B cell (primary cell): Measurements from ENCODE around the gene RTN4. TPM values are rescaled to one million over a fixed set of nuclear protein-coding genes. Genes with fewer than 3 reads are reported as not detected.
A peak's percentile ranks its signal among the peaks of the same experiment; 100 is the strongest.

ENCODE experiments used
- ATAC-seq: fragments of 200-7000 bp; cut with Tn5 transposase; one replicate; pipeline ENCODE4 v1.10.0; 2021; ENCODE audit warnings: low read depth, mild to moderate bottlenecking, moderate number of reproducible peaks, moderate library complexity
- CTCF ChIA-PET: fragments of 350-600 bp; sonication (Branson Sonifier 250); formaldehyde crosslinking; loops from one replicate; lab custom pipeline; 2021; ENCODE audit warnings: antibody characterized with exemption, inconsistent platforms; lab: Charles Lee
- POLR2A ChIA-PET: fragments of 350-600 bp; sonication (Branson Sonifier 250); formaldehyde crosslinking; loops from one replicate; lab custom pipeline; 2021; ENCODE audit warnings: antibody characterized with exemption; lab: Charles Lee
- DNase-seq: peaks from one replicate; pipeline ENCODE4 v3.0.0; 2013
- H2AFZ ChIP-seq: 2 replicates; pipeline ENCODE4 v1.6.1; 2012; ENCODE audit warnings: mild to moderate bottlenecking, low read depth, low read length; ENCODE audit not compliant: insufficient read depth, poor library complexity, severe bottlenecking
- H3K27ac ChIP-seq, 2 donors: 1 replicate in 1 of 2; 2 replicates in 1 of 2; pipeline ENCODE4 v1.5.1; 2012 to 2013; ENCODE audit warnings: low read length in 2 of 2, mild to moderate bottlenecking in 2 of 2, moderate library complexity in 1 of 2
- H3K27me3 ChIP-seq, 4 experiments: fragments of 200-600 bp in 1 of 4; sonication (generic) in 1 of 4; replicated peaks in 1 of 4; 1 replicate in 2 of 4; 2 replicates in 2 of 4; pipeline versions ENCODE4 v1.6.1 to v1.7.0; 2013 to 2016; ENCODE audit warnings: low read length in 3 of 4, mild to moderate bottlenecking in 2 of 4, mixed read lengths in 1 of 4, moderate library complexity in 1 of 4; ENCODE audit not compliant: insufficient read depth in 4 of 4, control insufficient read depth in 3 of 4; ENCODE audit errors: control extremely low read depth in 1 of 4
- H3K36me3 ChIP-seq, 2 experiments: replicated peaks in 1 of 2; 1 replicate in 1 of 2; 2 replicates in 1 of 2; pipeline versions ENCODE4 v1.6.1 to v1.7.1; 2013; ENCODE audit warnings: low read length in 1 of 2; ENCODE audit not compliant: insufficient read depth in 2 of 2, control insufficient read depth in 1 of 2; ENCODE audit errors: control extremely low read depth in 1 of 2, extremely low read depth in 1 of 2
- H3K4me1 ChIP-seq, 2 donors: fragments of 200-600 bp in 1 of 2; sonication (generic) in 1 of 2; 1 replicate in 1 of 2; 2 replicates in 1 of 2; pipeline versions ENCODE4 v1.5.1 to v1.6.1; 2013 to 2017; ENCODE audit warnings: low read length in 2 of 2; ENCODE audit not compliant: control insufficient read depth in 2 of 2, insufficient read depth in 2 of 2
- H3K4me2 ChIP-seq: replicated peaks from 2 replicates; pipeline ENCODE3; 2012; ENCODE audit warnings: mild to moderate bottlenecking, low read depth, low read length; ENCODE audit not compliant: poor library complexity, severe bottlenecking
- H3K4me3 ChIP-seq, 5 experiments: fragments of 200-600 bp in 1 of 5; sonication (generic) in 1 of 5; 1 replicate in 3 of 5; 2 replicates in 2 of 5; pipeline versions ENCODE4 v1.5.1 to v1.7.0; 2011 to 2016; ENCODE audit warnings: low read length in 4 of 5, mild to moderate bottlenecking in 4 of 5, low read depth in 2 of 5, control low read depth in 1 of 5, moderate library complexity in 1 of 5; ENCODE audit not compliant: insufficient read depth in 1 of 5; ENCODE audit errors: control extremely low read depth in 1 of 5, extremely low read depth in 1 of 5
- H3K79me2 ChIP-seq: fragments of 200-600 bp; sonication (generic); one replicate; pipeline ENCODE4 v1.6.0; 2016; ENCODE audit warnings: low read length; ENCODE audit not compliant: control insufficient read depth, insufficient read depth
- H3K9ac ChIP-seq: fragments of 200-600 bp; sonication (generic); 2 replicates; pipeline ENCODE4 v1.6.1; 2017; ENCODE audit warnings: mild to moderate bottlenecking, low read length, moderate library complexity
- H3K9me3 ChIP-seq, 3 donors: one replicate each; pipeline versions ENCODE4 v1.6.1 to v1.7.1; 2013; ENCODE audit warnings: low read length in 2 of 3; ENCODE audit not compliant: control insufficient read depth in 2 of 3, insufficient read depth in 1 of 3; ENCODE audit errors: control extremely low read depth in 1 of 3
- H4K20me1 ChIP-seq: 2 replicates; pipeline ENCODE4 v1.6.0; 2012; ENCODE audit warnings: mild to moderate bottlenecking, low read length; ENCODE audit not compliant: insufficient read depth, control insufficient read depth, poor library complexity, severe bottlenecking
- H3K27ac Mint-ChIP-seq: one replicate; pipeline ENCODE4 v1.8.0; 2021; ENCODE audit warnings: mixed read lengths
- H3K27me3 Mint-ChIP-seq: one replicate; pipeline ENCODE4 v1.8.0; 2021; ENCODE audit warnings: mixed read lengths
- H3K4me1 Mint-ChIP-seq: one replicate; pipeline ENCODE4 v1.8.0; 2021; ENCODE audit warnings: mixed read lengths
- H3K4me3 Mint-ChIP-seq: one replicate; pipeline ENCODE4 v1.8.0; 2021; ENCODE audit warnings: mixed read lengths
- H3K9me3 Mint-ChIP-seq: one replicate; pipeline ENCODE4 v1.8.0; 2022; ENCODE audit warnings: mixed read lengths; ENCODE audit not compliant: insufficient read depth
- EZH2 ChIP-seq: IDR thresholded peaks from 2 replicates; pipeline ENCODE4 v1.6.1; 2012; ENCODE audit warnings: borderline replicate concordance, low read depth, mild to moderate bottlenecking, moderate library complexity, low read length; ENCODE audit not compliant: insufficient read depth, poor library complexity, severe bottlenecking
- WGBS: methylation state at CpG from one replicate; pipeline ENCODE4 v1.1.5; 2013; ENCODE audit warnings: missing lambda C conversion rate; ENCODE audit not compliant: insufficient coverage; 5-methylcytosine and 5-hydroxymethylcytosine counted together
- intact Hi-C: fragments of 100-400 bp; cut with micrococcal nuclease; formaldehyde crosslinking; loops from one replicate; pipeline ENCODE4 v1.10.0; 2022
- polyA plus RNA-seq: library from polyadenylated mRNA; depleted of rRNA; stranded (reverse); fragments of >200 nt; gene quantifications from 2 replicates; pipeline ENCODE4 v1.2.3, GENCODE V29; 2012
- total RNA-seq, 2 donors: library from RNA; stranded (reverse); fragments of 120-200 nt in 1 of 2; gene quantifications; 1 replicate in 1 of 2; 2 replicates in 1 of 2; pipeline versions ENCODE4 v1.2.3 to v1.2.4, GENCODE V29; 2013 to 2022
- TF ChIP-seq, protein P1 (sequence below): fragments of 200-600 bp; IDR thresholded peaks from one replicate; pipeline ENCODE4 v1.8.0; 2022; ENCODE audit warnings: antibody characterized with exemption, mild to moderate bottlenecking

RTN4 gene
- total and polyA plus RNA-seq, 2 donors (not counting 1 experiment from before 2014, with no cell fraction given): 30.8 to 65.9 TPM

DNA sequence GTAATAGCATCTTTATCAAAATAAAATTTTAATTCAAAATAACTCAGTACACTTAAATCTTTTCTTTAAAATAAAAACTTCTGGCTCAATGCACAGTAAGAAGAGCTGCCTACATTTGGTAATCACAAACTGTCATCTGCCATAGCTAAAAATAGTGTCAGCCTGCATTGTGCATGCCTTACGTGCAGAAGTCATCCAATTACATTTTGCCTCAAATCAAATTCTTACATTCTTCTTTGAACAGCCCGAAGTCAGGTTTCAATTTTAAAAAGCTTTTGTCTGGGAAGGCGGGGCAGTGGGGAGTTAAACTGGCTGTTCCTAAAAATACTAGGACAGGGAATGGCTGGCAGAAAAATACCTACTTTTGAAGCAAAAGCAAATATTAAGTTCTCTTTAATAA lies 51.1 kb downstream of the RTN4 start:
- Histone ChIP-seq H3K4me3 (no peak overlapping the region), H3K4me2 (peak overlapping the region; percentile 43), H3K4me1 (peaks cover 10 to 23% of the 10 kb centered on the region in 2 donors), H3K27me3 (no peaks in the 10 kb centered on the region), H3K9ac (no peak overlapping the region), H3K27ac (no peak overlapping the region), H3K36me3 (no peaks in the 10 kb centered on the region), H3K79me2 (peaks cover 84% of the 10 kb centered on the region), H3K9me3 (no peaks in the 10 kb centered on the region), H2AFZ (no peak overlapping the region), H4K20me1 (peaks cover 18% of the 10 kb centered on the region)
- CTCF ChIA-PET: interaction anchor here (0.8 to 1.3 kb wide), 2 partner anchors 11 to 21 kb away, joined by 3 to 4 read pairs; no protein-coding TSS in a partner anchor
- DNase-seq: no peak
- no peak for TF ChIP-seq EZH2
- TF ChIP-seq, protein P1, sequence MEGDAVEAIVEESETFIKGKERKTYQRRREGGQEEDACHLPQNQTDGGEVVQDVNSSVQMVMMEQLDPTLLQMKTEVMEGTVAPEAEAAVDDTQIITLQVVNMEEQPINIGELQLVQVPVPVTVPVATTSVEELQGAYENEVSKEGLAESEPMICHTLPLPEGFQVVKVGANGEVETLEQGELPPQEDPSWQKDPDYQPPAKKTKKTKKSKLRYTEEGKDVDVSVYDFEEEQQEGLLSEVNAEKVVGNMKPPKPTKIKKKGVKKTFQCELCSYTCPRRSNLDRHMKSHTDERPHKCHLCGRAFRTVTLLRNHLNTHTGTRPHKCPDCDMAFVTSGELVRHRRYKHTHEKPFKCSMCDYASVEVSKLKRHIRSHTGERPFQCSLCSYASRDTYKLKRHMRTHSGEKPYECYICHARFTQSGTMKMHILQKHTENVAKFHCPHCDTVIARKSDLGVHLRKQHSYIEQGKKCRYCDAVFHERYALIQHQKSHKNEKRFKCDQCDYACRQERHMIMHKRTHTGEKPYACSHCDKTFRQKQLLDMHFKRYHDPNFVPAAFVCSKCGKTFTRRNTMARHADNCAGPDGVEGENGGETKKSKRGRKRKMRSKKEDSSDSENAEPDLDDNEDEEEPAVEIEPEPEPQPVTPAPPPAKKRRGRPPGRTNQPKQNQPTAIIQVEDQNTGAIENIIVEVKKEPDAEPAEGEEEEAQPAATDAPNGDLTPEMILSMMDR: no peak
- H3K4me3 Mint-ChIP-seq: no peak overlapping the region
- intact Hi-C loops: no loop called here
- H3K27ac Mint-ChIP-seq: no peak overlapping the region
- H3K27me3 Mint-ChIP-seq: no peaks in the 10 kb centered on the region
- POLR2A ChIA-PET: interaction anchor here (0.6 kb wide), 1 partner anchor 198 kb away, joined by 3 read pairs; no protein-coding TSS in a partner anchor
- peaks cover 65% of the 10 kb centered on the region for H3K4me1 Mint-ChIP-seq
- 43% methylated on average over 2 of the region's 3 CpGs for WGBS
- H3K9me3 Mint-ChIP-seq: no peaks in the 10 kb centered on the region
- ATAC-seq: no peak

DNA sequence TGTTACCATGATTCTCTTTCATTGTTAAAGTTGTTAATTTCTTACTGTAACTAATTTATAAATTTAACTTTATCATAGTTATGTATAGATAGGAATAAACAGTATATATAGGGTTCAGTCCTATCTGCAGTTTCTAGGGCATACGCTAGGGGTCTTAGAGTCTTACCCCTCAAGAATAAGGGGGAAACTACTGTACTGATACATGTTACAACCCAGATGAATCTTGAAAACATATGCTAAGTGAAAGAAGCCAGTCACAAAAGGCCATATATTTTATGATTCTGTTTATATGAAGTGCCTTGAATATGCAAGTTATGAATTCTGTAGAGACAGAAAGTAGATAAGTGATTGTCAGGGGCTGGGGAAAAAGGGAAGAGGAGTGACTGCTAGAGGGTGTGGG lies 52.4 kb downstream of the RTN4 start:
- intact Hi-C loops: no loop called here
- TF ChIP-seq EZH2: no peak
- TF ChIP-seq, protein P1: no peak
- H3K9me3 Mint-ChIP-seq: no peaks in the 10 kb centered on the region
- no peaks in the 10 kb centered on the region for H3K36me3 ChIP-seq
- ATAC-seq: no peak
- H3K79me2 ChIP-seq: peaks cover 84% of the 10 kb centered on the region
- H3K27ac Mint-ChIP-seq: no peak overlapping the region
- peaks cover 67% of the 10 kb centered on the region for H3K4me1 Mint-ChIP-seq
- H3K4me2 ChIP-seq: no peak overlapping the region
- no peaks in the 10 kb centered on the region for H3K27me3 Mint-ChIP-seq
- no peaks in the 10 kb centered on the region for H3K9me3 ChIP-seq
- H3K4me3 ChIP-seq: no peak overlapping the region
- WGBS: no CpG with 5 or more reads among the region's 1 CpG
- H2AFZ ChIP-seq: no peak overlapping the region
- POLR2A ChIA-PET: no interaction called here
- H3K9ac ChIP-seq: no peak overlapping the region
- H3K4me1 ChIP-seq: peaks cover 10 to 23% of the 10 kb centered on the region in 2 donors
- no peak overlapping the region for H3K27ac ChIP-seq
- H3K4me3 Mint-ChIP-seq: no peak overlapping the region
- H4K20me1 ChIP-seq: peaks cover 28% of the 10 kb centered on the region
- no peaks in the 10 kb centered on the region for H3K27me3 ChIP-seq
- no peak for DNase-seq
- CTCF ChIA-PET: no interaction called here
